Keratinocyte (primary cell): Measurements from ENCODE around the gene HOXB2. TPM values are rescaled to one million over a fixed set of nuclear protein-coding genes. Genes with fewer than 3 reads are reported as not detected.

ENCODE experiments used
- DNase-seq: peaks from one replicate; pipeline ENCODE4 v3.0.0-alpha.2; 2011; ENCODE audit warnings: low read depth, missing footprints, low spot score
- FAIRE-seq: peaks from 2 replicates; lab custom pipeline; 2011; peaks lifted over from hg19 to GRCh38; lab: Jason Lieb, UNC
- H2AFZ ChIP-seq: 2 replicates; pipeline ENCODE4 v1.6.0; 2012; ENCODE audit warnings: low read length, control low read depth, inconsistent platforms; ENCODE audit not compliant: control insufficient read depth
- H3K27ac ChIP-seq: 2 replicates; pipeline ENCODE4 v1.5.1; 2011; ENCODE audit warnings: low read length; ENCODE audit not compliant: control insufficient read depth, insufficient read depth
- H3K27me3 ChIP-seq: 3 replicates; pipeline ENCODE4 v1.6.0; 2011; ENCODE audit warnings: low read length; ENCODE audit not compliant: control insufficient read depth, insufficient read depth; ENCODE audit errors: extremely low read depth
- H3K36me3 ChIP-seq, 2 experiments: 2 replicates in 1 of 2; 3 replicates in 1 of 2; pipeline ENCODE4 v1.5.1; 2011; ENCODE audit warnings: low read length in 2 of 2, mild to moderate bottlenecking in 1 of 2; ENCODE audit not compliant: control insufficient read depth in 2 of 2, insufficient read depth in 2 of 2; ENCODE audit errors: extremely low read depth in 1 of 2
- H3K4me1 ChIP-seq: 3 replicates; pipeline ENCODE4 v1.5.1; 2011; ENCODE audit warnings: low read length; ENCODE audit not compliant: control insufficient read depth, insufficient read depth; ENCODE audit errors: extremely low read depth
- H3K4me2 ChIP-seq: 3 replicates; pipeline ENCODE4 v1.6.0; 2011; ENCODE audit warnings: low read depth, low read length; ENCODE audit not compliant: control insufficient read depth, insufficient read depth; ENCODE audit errors: extremely low read depth
- H3K4me3 ChIP-seq, 3 experiments: fragments of 200-600 bp in 1 of 3; sonication (generic) in 1 of 3; 2 replicates in 2 of 3; 3 replicates in 1 of 3; pipeline ENCODE4 v1.5.1; 2011 to 2016; ENCODE audit warnings: low read length in 3 of 3, mild to moderate bottlenecking in 3 of 3, control low read depth in 2 of 3, inconsistent platforms in 1 of 3, low read depth in 1 of 3, mixed read lengths in 1 of 3, mixed run types in 1 of 3, moderate library complexity in 1 of 3; ENCODE audit not compliant: control insufficient read depth in 2 of 3, insufficient read depth in 2 of 3; ENCODE audit errors: extremely low read depth in 1 of 3
- H3K79me2 ChIP-seq: 2 replicates; pipeline ENCODE4 v1.6.0; 2012; ENCODE audit warnings: low read length; ENCODE audit not compliant: control insufficient read depth, insufficient read depth
- H3K9ac ChIP-seq: 3 replicates; pipeline ENCODE4 v1.6.0; 2011; ENCODE audit warnings: low read length; ENCODE audit not compliant: control insufficient read depth, insufficient read depth; ENCODE audit errors: extremely low read depth
- H3K9me1 ChIP-seq: 3 replicates; pipeline ENCODE4 v1.6.0; 2011; ENCODE audit warnings: low read length; ENCODE audit not compliant: control insufficient read depth, insufficient read depth; ENCODE audit errors: extremely low read depth
- H3K9me3 ChIP-seq: 2 replicates; pipeline ENCODE4 v1.5.1; 2012; ENCODE audit warnings: low read depth, low read length; ENCODE audit not compliant: control insufficient read depth
- H4K20me1 ChIP-seq: 3 replicates; pipeline ENCODE4 v1.6.0; 2011; ENCODE audit warnings: low read length; ENCODE audit not compliant: control insufficient read depth, insufficient read depth; ENCODE audit errors: extremely low read depth
- EZH2 ChIP-seq: IDR thresholded peaks from one replicate; pipeline ENCODE4 v1.6.1; 2012; ENCODE audit warnings: inconsistent platforms, mild to moderate bottlenecking, low read length, moderate library complexity
- dilution Hi-C: fragments of 300-500 bp; cut with MboI; formaldehyde crosslinking; loops from one replicate; pipeline ENCODE4 v1.7.0; 2020; ENCODE audit warnings: low sequenced_read_pairs; ENCODE audit not compliant: extremely low pct_ligation_motif_present
- polyA plus RNA-seq, 5 experiments: library from polyadenylated mRNA; depleted of rRNA in 3 of 5; stranded (reverse) in 3 of 5; stranded (forward) in 1 of 5; unstranded in 1 of 5; fragments of >200 nt; gene quantifications; 1 replicate in 1 of 5; 2 replicates in 3 of 5; 3 replicates in 1 of 5; pipeline versions ENCODE4 v1.2.1 to v1.2.3, GENCODE V29; 2011 to 2012; ENCODE audit warnings: missing spikeins in 2 of 5, low read depth in 1 of 5, low replicate concordance in 1 of 5
- TF ChIP-seq, protein P1 (sequence below), 3 experiments: IDR thresholded peaks in 1 of 3; conservative IDR thresholded peaks in 1 of 3; optimal IDR thresholded peaks in 1 of 3; 2 replicates in 2 of 3; 3 replicates in 1 of 3; pipeline versions ENCODE3 to v1.5.1; 2011; ENCODE audit warnings: low read length in 3 of 3, mild to moderate bottlenecking in 3 of 3, moderate library complexity in 2 of 3, control low read depth in 1 of 3, inconsistent platforms in 1 of 3; ENCODE audit not compliant: insufficient read depth in 2 of 3; ENCODE audit errors: extremely low read depth in 1 of 3

Gene HOXB2
- polyA plus RNA-seq, 1 donor (not counting 4 experiments of a cell fraction or from before 2014, with no cell fraction given): 3.8 TPM

- peaks cover 0 to 2% of the 10 kb centered on the region in 2 experiments for H3K36me3 ChIP-seq
- no peak overlapping the region for H3K4me2 ChIP-seq
- H3K9ac ChIP-seq: no peak overlapping the region
- H2AFZ ChIP-seq: no peak overlapping the region
- H3K9me1 ChIP-seq: no peaks in the 10 kb centered on the region
- no peaks in the 10 kb centered on the region for H3K9me3 ChIP-seq
- no peak overlapping the region for H3K4me3 ChIP-seq
- dilution Hi-C loops: no loop called here
- peak; percentile 49 for TF ChIP-seq EZH2
- TF ChIP-seq, protein P1, sequence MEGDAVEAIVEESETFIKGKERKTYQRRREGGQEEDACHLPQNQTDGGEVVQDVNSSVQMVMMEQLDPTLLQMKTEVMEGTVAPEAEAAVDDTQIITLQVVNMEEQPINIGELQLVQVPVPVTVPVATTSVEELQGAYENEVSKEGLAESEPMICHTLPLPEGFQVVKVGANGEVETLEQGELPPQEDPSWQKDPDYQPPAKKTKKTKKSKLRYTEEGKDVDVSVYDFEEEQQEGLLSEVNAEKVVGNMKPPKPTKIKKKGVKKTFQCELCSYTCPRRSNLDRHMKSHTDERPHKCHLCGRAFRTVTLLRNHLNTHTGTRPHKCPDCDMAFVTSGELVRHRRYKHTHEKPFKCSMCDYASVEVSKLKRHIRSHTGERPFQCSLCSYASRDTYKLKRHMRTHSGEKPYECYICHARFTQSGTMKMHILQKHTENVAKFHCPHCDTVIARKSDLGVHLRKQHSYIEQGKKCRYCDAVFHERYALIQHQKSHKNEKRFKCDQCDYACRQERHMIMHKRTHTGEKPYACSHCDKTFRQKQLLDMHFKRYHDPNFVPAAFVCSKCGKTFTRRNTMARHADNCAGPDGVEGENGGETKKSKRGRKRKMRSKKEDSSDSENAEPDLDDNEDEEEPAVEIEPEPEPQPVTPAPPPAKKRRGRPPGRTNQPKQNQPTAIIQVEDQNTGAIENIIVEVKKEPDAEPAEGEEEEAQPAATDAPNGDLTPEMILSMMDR (optimal IDR thresholded peaks at IDR 0.05 in 1 of 3, IDR thresholded peaks at IDR 0.05 in 1 of 3, conservative IDR thresholded peaks at IDR 0.05 in 1 of 3; ENCODE audit: extremely low read depth in 1 of 3, insufficient read depth in 2 of 3, low read length in 3 of 3): no peak
- peaks cover 25% of the 10 kb centered on the region for H3K4me1 ChIP-seq
- no peaks in the 10 kb centered on the region for H4K20me1 ChIP-seq
- peaks cover 87% of the 10 kb centered on the region for H3K27me3 ChIP-seq
- FAIRE-seq (no peak), DNase-seq (no peak)
- no peak overlapping the region for H3K27ac ChIP-seq
- H3K79me2 ChIP-seq: no peaks in the 10 kb centered on the region
Observed at GRCh38 chr17:48575673-48576478, 31.0 kb upstream of the HOXB2 start.

- H3K9me1 ChIP-seq: no peaks in the 10 kb centered on the region
- H3K9me3 ChIP-seq: no peaks in the 10 kb centered on the region
- no peak for FAIRE-seq
- dilution Hi-C loops: no loop called here
- no peak overlapping the region for H3K9ac ChIP-seq
- no peak overlapping the region for H3K27ac ChIP-seq
- H3K4me2 ChIP-seq: no peak overlapping the region
- TF ChIP-seq EZH2: no peak
- TF ChIP-seq, protein P1 (optimal IDR thresholded peaks at IDR 0.05 in 1 of 3, IDR thresholded peaks at IDR 0.05 in 1 of 3, conservative IDR thresholded peaks at IDR 0.05 in 1 of 3; ENCODE audit: extremely low read depth in 1 of 3, insufficient read depth in 2 of 3, low read length in 3 of 3): no peak
- H3K27me3 ChIP-seq: peaks cover 87% of the 10 kb centered on the region
- peaks cover 0 to 2% of the 10 kb centered on the region in 2 experiments for H3K36me3 ChIP-seq
- DNase-seq: no peak
- H3K4me1 ChIP-seq: peaks cover 25% of the 10 kb centered on the region
- H4K20me1 ChIP-seq: no peaks in the 10 kb centered on the region
- H3K79me2 ChIP-seq: no peaks in the 10 kb centered on the region
- H3K4me3 ChIP-seq: no peak overlapping the region
- H2AFZ ChIP-seq: no peak overlapping the region
Observed at GRCh38 chr17:48575066-48575582, 30.2 kb upstream of the HOXB2 start.
